Activated naive CD4-positive, alpha-beta T cell treated with anti-CD3 and anti-CD28 coated beads for 36 hours (primary cell): ENCODE results near the gene CNOT4. TPM values are rescaled to one million over a fixed set of nuclear protein-coding genes. Genes with fewer than 3 reads are reported as not detected.
"Not testable (repeated sequence)": the region's sequence is repeated elsewhere in the genome, so short reads cannot be mapped to it uniquely, and the experiment has no call there.

ENCODE experiments used
- CTCF ChIA-PET: fragments of 350-600 bp; sonication (Branson Sonifier 250); formaldehyde crosslinking; loops from one replicate; lab custom pipeline; 2021; ENCODE audit warnings: antibody characterized with exemption; lab: Charles Lee
- DNase-seq: peaks from one replicate; pipeline ENCODE4 v3.0.0-alpha.2; 2020
- H3K27ac Mint-ChIP-seq: one replicate; pipeline ENCODE4 v1.8.0; 2021; ENCODE audit warnings: mild to moderate bottlenecking, mixed read lengths
- H3K27me3 Mint-ChIP-seq: one replicate; pipeline ENCODE4 v1.8.0; 2021; ENCODE audit warnings: low read depth, mixed read lengths
- H3K36me3 Mint-ChIP-seq: one replicate; pipeline ENCODE4 v1.8.0; 2021; ENCODE audit warnings: low read depth, mixed read lengths
- H3K4me1 Mint-ChIP-seq: one replicate; pipeline ENCODE4 v1.8.0; 2021; ENCODE audit warnings: low read depth, mixed read lengths
- H3K4me3 Mint-ChIP-seq: one replicate; pipeline ENCODE4 v1.8.0; 2021; ENCODE audit warnings: mild to moderate bottlenecking, moderate library complexity, mixed read lengths
- H3K9me3 Mint-ChIP-seq: one replicate; pipeline ENCODE4 v1.8.0; 2021; ENCODE audit warnings: mixed read lengths
- intact Hi-C: fragments of 100-400 bp; cut with micrococcal nuclease; formaldehyde crosslinking; loops from one replicate; pipeline ENCODE4 v1.15.1; 2023
- total RNA-seq, 2 experiments: library from RNA; stranded (reverse); gene quantifications; one replicate each; pipeline ENCODE4 v1.2.3, GENCODE V29; 2021

CNOT4 gene
- total RNA-seq, 2 experiments from 2014 or later, result 16.6 to 20.3 TPM

- H3K27me3 Mint-ChIP-seq, result no peaks in the 10 kb centered on the region
- peaks cover 22% of the 10 kb centered on the region for H3K4me1 Mint-ChIP-seq
- H3K9me3 Mint-ChIP-seq, result no peaks in the 10 kb centered on the region
- no peak overlapping the region for H3K4me3 Mint-ChIP-seq
- H3K27ac Mint-ChIP-seq, result no peak overlapping the region
- CTCF ChIA-PET, result interaction anchor here (1.2 to 1.4 kb wide), 3 partner anchors 10 to 231 kb away, joined by 3 to 4 read pairs (median 3); no protein-coding TSS in a partner anchor
- H3K36me3 Mint-ChIP-seq, result no peaks in the 10 kb centered on the region
- peak; percentile 29 for DNase-seq
- intact Hi-C loops, result loop anchor here (1.0 to 5.0 kb wide), 12 partner anchors 47 to 864 kb away; partner anchors contain the start of genes AGBL3, BPGM, MTPN and NUP205
Observed at GRCh38 chr7:135510592-135511183, 786 bp upstream of the CNOT4 start.

- Mint-ChIP-seq H3K9me3 (no peaks in the 10 kb centered on the region), H3K27me3 (no peaks in the 10 kb centered on the region)
Observed at GRCh38 chr7:135509589-135509838, 388 bp downstream of the CNOT4 start.

GRCh38 chr7:135508883-135509588 is 866 bp downstream of the CNOT4 start:
- Mint-ChIP-seq H3K4me3 (no peak overlapping the region), H3K4me1 (peaks cover 26% of the 10 kb centered on the region), H3K9me3 (no peaks in the 10 kb centered on the region), H3K36me3 (no peaks in the 10 kb centered on the region), H3K27ac (no peak overlapping the region), H3K27me3 (no peaks in the 10 kb centered on the region)
- DNase-seq, result peak; percentile 39
- CTCF ChIA-PET, result interaction anchor here (0.7 to 1.4 kb wide), 2 partner anchors 9 to 230 kb away, joined by 3 to 4 read pairs; no protein-coding TSS in a partner anchor
- intact Hi-C loops, result loop anchor here (1.0 to 2.0 kb wide), 2 partner anchors 9 to 1192 kb away; partner anchors contain the start of gene SLC35B4

More at GRCh38 chr7:135509589-135509838, 388 bp downstream of the CNOT4 start:
- CTCF ChIA-PET, result interaction anchor here (0.7 to 1.4 kb wide), 2 partner anchors 9 to 231 kb away, joined by 3 to 4 read pairs; no protein-coding TSS in a partner anchor
- DNase-seq, result no peak
- intact Hi-C loops, result loop anchor here (1.0 to 2.0 kb wide), 2 partner anchors 9 to 1193 kb away; partner anchors contain the start of gene SLC35B4
- Mint-ChIP-seq H3K27ac (no peak overlapping the region), H3K36me3 (no peaks in the 10 kb centered on the region), H3K4me1 (peaks cover 25% of the 10 kb centered on the region), H3K4me3 (no peak overlapping the region)

GRCh38 chr7:135501402-135501801 is 8.5 kb downstream of the CNOT4 start:
- no peak for DNase-seq
- Mint-ChIP-seq H3K9me3 (no peaks in the 10 kb centered on the region), H3K4me3 (no peak overlapping the region), H3K4me1 (peaks cover 50% of the 10 kb centered on the region), H3K36me3 (peaks cover 2% of the 10 kb centered on the region), H3K27me3 (no peaks in the 10 kb centered on the region), H3K27ac (no peak overlapping the region)
- CTCF ChIA-PET, result interaction anchor here (0.8 to 1.3 kb wide), 7 partner anchors 27 to 227 kb away, joined by 3 to 5 read pairs (median 3); no protein-coding TSS in a partner anchor
- intact Hi-C loops, result no loop called here

GRCh38 chr7:135499818-135500217 is 10.1 kb downstream of the CNOT4 start:
- H3K36me3 Mint-ChIP-seq, result peaks cover 2% of the 10 kb centered on the region
- no peaks in the 10 kb centered on the region for H3K27me3 Mint-ChIP-seq
- H3K4me1 Mint-ChIP-seq, result peaks cover 46% of the 10 kb centered on the region
- H3K9me3 Mint-ChIP-seq, result no peaks in the 10 kb centered on the region
- intact Hi-C loops, result loop anchor here (1.0 kb wide), 1 partner anchor 9 kb away; no protein-coding TSS in a partner anchor
- DNase-seq, result no peak
- peak overlapping the region; percentile 59 for H3K27ac Mint-ChIP-seq
- no peak overlapping the region for H3K4me3 Mint-ChIP-seq
- CTCF ChIA-PET, result interaction anchor here (1.3 kb wide), 1 partner anchor 10 kb away, joined by 3 read pairs; the partner anchor contains the start of gene CNOT4

- H3K36me3 Mint-ChIP-seq, H3K27ac Mint-ChIP-seq, CTCF ChIA-PET, DNase-seq, H3K27me3 Mint-ChIP-seq, H3K4me3 Mint-ChIP-seq, intact Hi-C loops, H3K9me3 Mint-ChIP-seq: not testable (repeated sequence)
- H3K4me1 Mint-ChIP-seq, result peaks cover 45% of the 10 kb centered on the region
Observed at GRCh38 chr7:135497161-135497560, 12.7 kb downstream of the CNOT4 start.

- H3K9me3 Mint-ChIP-seq, result no peaks in the 10 kb centered on the region
- peaks cover 17% of the 10 kb centered on the region for H3K4me1 Mint-ChIP-seq
- CTCF ChIA-PET, result interaction anchor here (0.7 kb wide), 1 partner anchor 139 kb away, joined by 4 read pairs; no protein-coding TSS in a partner anchor
- no peak overlapping the region for H3K4me3 Mint-ChIP-seq
- intact Hi-C loops, result no loop called here
- H3K36me3 Mint-ChIP-seq, result peaks cover 4% of the 10 kb centered on the region
- no peaks in the 10 kb centered on the region for H3K27me3 Mint-ChIP-seq
- no peak for DNase-seq
- H3K27ac Mint-ChIP-seq, result no peak overlapping the region
Observed at GRCh38 chr7:135493362-135493761, 16.5 kb downstream of the CNOT4 start.

- Mint-ChIP-seq H3K27ac (no peak overlapping the region), H3K4me1 (peaks cover 12% of the 10 kb centered on the region), H3K36me3 (peaks cover 4% of the 10 kb centered on the region), H3K9me3 (no peaks in the 10 kb centered on the region), H3K4me3 (no peak overlapping the region), H3K27me3 (no peaks in the 10 kb centered on the region)
- intact Hi-C loops, result no loop called here
- CTCF ChIA-PET, result no interaction called here
- no peak for DNase-seq
Observed at GRCh38 chr7:135492151-135492550, 17.8 kb downstream of the CNOT4 start.

GRCh38 chr7:135490783-135491182 is 19.1 kb downstream of the CNOT4 start:
- Mint-ChIP-seq H3K27ac (no peak overlapping the region), H3K27me3 (no peaks in the 10 kb centered on the region), H3K4me1 (peaks cover 14% of the 10 kb centered on the region), H3K36me3 (peaks cover 4% of the 10 kb centered on the region), H3K9me3 (no peaks in the 10 kb centered on the region), H3K4me3 (no peak overlapping the region)
- CTCF ChIA-PET, result no interaction called here
- no peak for DNase-seq
- intact Hi-C loops, result no loop called here

- no peaks in the 10 kb centered on the region for H3K9me3 Mint-ChIP-seq
- no peak for DNase-seq
- intact Hi-C loops, result no loop called here
- no peak overlapping the region for H3K27ac Mint-ChIP-seq
- peaks cover 4% of the 10 kb centered on the region for H3K36me3 Mint-ChIP-seq
- peaks cover 17% of the 10 kb centered on the region for H3K4me1 Mint-ChIP-seq
- H3K4me3 Mint-ChIP-seq, result no peak overlapping the region
- no peaks in the 10 kb centered on the region for H3K27me3 Mint-ChIP-seq
- CTCF ChIA-PET, result no interaction called here
Observed at GRCh38 chr7:135489791-135490190, 20.1 kb downstream of the CNOT4 start.

- H3K9me3 Mint-ChIP-seq, result no peaks in the 10 kb centered on the region
- H3K27me3 Mint-ChIP-seq, result no peaks in the 10 kb centered on the region
- H3K27ac Mint-ChIP-seq, result no peak overlapping the region
- H3K4me1 Mint-ChIP-seq, result peaks cover 22% of the 10 kb centered on the region
- CTCF ChIA-PET, result no interaction called here
- no peak overlapping the region for H3K4me3 Mint-ChIP-seq
- no peak for DNase-seq
- H3K36me3 Mint-ChIP-seq, result peaks cover 5% of the 10 kb centered on the region
- intact Hi-C loops, result no loop called here
Observed at GRCh38 chr7:135486261-135486920, 23.5 kb downstream of the CNOT4 start.

- no peak overlapping the region for H3K4me3 Mint-ChIP-seq
- CTCF ChIA-PET, result no interaction called here
- peaks cover 13% of the 10 kb centered on the region for H3K36me3 Mint-ChIP-seq
- intact Hi-C loops, result no loop called here
- no peaks in the 10 kb centered on the region for H3K9me3 Mint-ChIP-seq
- H3K4me1 Mint-ChIP-seq, result peaks cover 28% of the 10 kb centered on the region
- DNase-seq, result no peak
- no peak overlapping the region for H3K27ac Mint-ChIP-seq
- H3K27me3 Mint-ChIP-seq, result no peaks in the 10 kb centered on the region
Observed at GRCh38 chr7:135481598-135481979, 28.3 kb downstream of the CNOT4 start.
